IMR-90 (cell line): ENCODE measurements around the gene MLNR. TPM values are rescaled to one million over a fixed set of nuclear protein-coding genes. Genes with fewer than 3 reads are reported as not detected.

Experiments
- ATAC-seq: fragments of 200-7000 bp; cut with Tn5 transposase; 2 replicates; pipeline ENCODE4 v1.9.1; 2020; ENCODE audit warnings: low read depth, mild to moderate bottlenecking, moderate library complexity
- BruUV-seq: library from RNA; stranded (reverse); fragments of 400-500 nt; replicated peaks from 2 replicates; lab custom pipeline; 2021; lab: Mats Ljungman, UMichigan
- CTCF ChIA-PET: fragments of 300-600 bp; formaldehyde crosslinking; extraction: SDS; loops from one replicate; lab custom pipeline; 2021; ENCODE audit warnings: antibody characterized with exemption; lab: Yijun Ruan, JAX
- POLR2A ChIA-PET: fragments of 300-600 bp; sonication (Branson Sonifier 250); formaldehyde crosslinking; loops from one replicate; lab custom pipeline; 2022; ENCODE audit warnings: antibody characterized with exemption; ENCODE audit not compliant: unreplicated experiment; lab: Charles Lee
- DNase-seq: peaks from one replicate; pipeline ENCODE4 v3.0.0; 2013
- H2AFZ ChIP-seq: replicated peaks from 2 replicates; pipeline ENCODE3; 2013; ENCODE audit warnings: low read length, mild to moderate bottlenecking; ENCODE audit not compliant: poor library complexity
- H2AK5ac ChIP-seq: 2 replicates; pipeline ENCODE4 v1.6.1; 2013; ENCODE audit warnings: low read depth, low read length, inconsistent platforms
- H2AK9ac ChIP-seq: replicated peaks from 2 replicates; pipeline ENCODE3; 2013; ENCODE audit warnings: mild to moderate bottlenecking, low read depth, low read length, moderate library complexity; ENCODE audit not compliant: poor library complexity
- H2BK120ac ChIP-seq: 2 replicates; pipeline ENCODE4 v1.6.1; 2013; ENCODE audit warnings: low read depth, low read length, inconsistent platforms
- H2BK15ac ChIP-seq: 3 replicates; pipeline ENCODE4 v1.6.1; 2013; ENCODE audit warnings: low read depth, low read length, inconsistent platforms
- H2BK20ac ChIP-seq: 2 replicates; pipeline ENCODE4 v1.6.1; 2013; ENCODE audit warnings: low read depth, mild to moderate bottlenecking, inconsistent platforms, low read length, moderate library complexity
- H2BK5ac ChIP-seq: 2 replicates; pipeline ENCODE4 v1.6.1; 2013; ENCODE audit warnings: mild to moderate bottlenecking, low read depth, low read length, inconsistent platforms; ENCODE audit not compliant: poor library complexity, severe bottlenecking
- H3K14ac ChIP-seq: replicated peaks from 2 replicates; pipeline ENCODE4 v1.6.1; 2013; ENCODE audit warnings: low read depth, low read length, inconsistent platforms
- H3K18ac ChIP-seq: 2 replicates; pipeline ENCODE4 v1.6.1; 2013; ENCODE audit warnings: low read depth, low read length, control low read depth
- H3K23ac ChIP-seq: 2 replicates; pipeline ENCODE4 v1.6.1; 2013; ENCODE audit warnings: low read depth, low read length, inconsistent platforms
- H3K27ac ChIP-seq: 2 replicates; pipeline ENCODE4 v1.5.1; 2013; ENCODE audit warnings: mild to moderate bottlenecking, control low read depth, low read length; ENCODE audit not compliant: insufficient read depth
- H3K27me3 ChIP-seq: 2 replicates; pipeline ENCODE4 v1.6.1; 2013; ENCODE audit warnings: low read length; ENCODE audit not compliant: control insufficient read depth, insufficient read depth
- H3K36me3 ChIP-seq: 2 replicates; pipeline ENCODE4 v1.6.1; 2013; ENCODE audit warnings: low read length, mixed read lengths; ENCODE audit not compliant: control insufficient read depth, insufficient read depth
- H3K4ac ChIP-seq: 2 replicates; pipeline ENCODE4 v1.6.1; 2013; ENCODE audit warnings: low read depth, low read length, inconsistent platforms
- H3K4me1 ChIP-seq: 2 replicates; pipeline ENCODE4 v1.6.1; 2013; ENCODE audit warnings: low read length, mixed read lengths; ENCODE audit not compliant: control insufficient read depth, insufficient read depth
- H3K4me2 ChIP-seq: 2 replicates; pipeline ENCODE4 v1.6.1; 2013; ENCODE audit warnings: low read depth, mild to moderate bottlenecking, control low read depth, low read length, moderate library complexity
- H3K4me3 ChIP-seq: 2 replicates; pipeline ENCODE4 v1.5.1; 2013; ENCODE audit warnings: low read depth, mild to moderate bottlenecking, control low read depth, low read length, moderate library complexity; ENCODE audit not compliant: insufficient read depth
- H3K56ac ChIP-seq: 2 replicates; pipeline ENCODE4 v1.6.1; 2013; ENCODE audit warnings: low read length, inconsistent platforms; ENCODE audit not compliant: insufficient read depth; ENCODE audit errors: extremely low read depth
- H3K79me1 ChIP-seq, 2 experiments: 2 replicates each; pipeline ENCODE4 v1.6.1; 2013; ENCODE audit warnings: low read length in 2 of 2, inconsistent platforms in 1 of 2, low read depth in 1 of 2
- H3K9ac ChIP-seq: 2 replicates; pipeline ENCODE4 v1.6.1; 2013; ENCODE audit warnings: low read depth, low read length, control low read depth
- H3K9me1 ChIP-seq: 2 replicates; pipeline ENCODE4 v1.6.1; 2013; ENCODE audit warnings: low read length, inconsistent platforms; ENCODE audit not compliant: insufficient read depth
- H3K9me3 ChIP-seq: 2 replicates; pipeline ENCODE4 v1.6.1; 2013; ENCODE audit warnings: low read length; ENCODE audit not compliant: control insufficient read depth, insufficient read depth
- H4K20me1 ChIP-seq: 2 replicates; pipeline ENCODE4 v1.6.1; 2013; ENCODE audit warnings: low read length, inconsistent platforms; ENCODE audit not compliant: insufficient read depth
- H4K5ac ChIP-seq: 2 replicates; pipeline ENCODE4 v1.6.1; 2013; ENCODE audit warnings: mild to moderate bottlenecking, low read depth, low read length, control low read depth
- H4K8ac ChIP-seq, 2 experiments: 2 replicates each; pipeline ENCODE4 v1.6.1; 2013; ENCODE audit warnings: low read depth in 2 of 2, low read length in 2 of 2, control low read depth in 1 of 2, inconsistent platforms in 1 of 2
- H4K91ac ChIP-seq: 2 replicates; pipeline ENCODE4 v1.6.1; 2013; ENCODE audit warnings: low read depth, low read length, inconsistent platforms; ENCODE audit not compliant: insufficient read depth
- MAFK ChIP-seq: IDR thresholded peaks from 2 replicates; pipeline ENCODE4 v1.6.1; 2012; ENCODE audit warnings: low read depth, low read length, improper control_type of control experiment
- RCOR1 ChIP-seq: IDR thresholded peaks from 2 replicates; pipeline ENCODE4 v1.6.1; 2012; ENCODE audit warnings: mild to moderate bottlenecking, low read length, improper control_type of control experiment; ENCODE audit not compliant: insufficient replicate concordance
- dilution Hi-C: fragments of 300-500 bp; cut with HindIII; formaldehyde crosslinking; loops from one replicate; pipeline ENCODE4 v1.14.3; 2018; ENCODE audit warnings: low sequenced_read_pairs; ENCODE audit not compliant: unreplicated experiment
- in situ Hi-C: fragments of 300-500 bp; cut with MboI; formaldehyde crosslinking; loops from 3 replicates; pipeline ENCODE4 v1.14.3; 2019; ENCODE audit warnings: low sequenced_read_pairs, inconsistent platforms, mixed read lengths
- intact Hi-C: fragments of 100-400 bp; cut with micrococcal nuclease; formaldehyde crosslinking; loops from 2 replicates; pipeline ENCODE4 v1.10.0; 2022
- polyA plus RNA-seq, 3 experiments: library from polyadenylated mRNA; depleted of rRNA; stranded (reverse); fragments of >200 nt; gene quantifications; 2 replicates each; pipeline ENCODE4 v1.2.3, GENCODE V29; 2012; ENCODE audit warnings: low replicate concordance in 1 of 3
- total RNA-seq: library from RNA; depleted of rRNA; stranded (reverse); fragments of >200 nt; gene quantifications from 2 replicates; pipeline ENCODE4 v1.2.3, GENCODE V29; 2012

Gene MLNR
- total and polyA plus RNA-seq, 2 of the 4 experiments (the other 2 are of a cell fraction) = not detected

GRCh38 chr13:49171359-49171758, 48.8 kb upstream of the MLNR start:
- H3K18ac ChIP-seq = no peak overlapping the region
- H3K14ac ChIP-seq = no peak overlapping the region
- H3K4me3 ChIP-seq = no peak overlapping the region
- H3K27ac ChIP-seq = no peak overlapping the region
- H2AFZ ChIP-seq = no peak overlapping the region
- ATAC-seq = no peak
- no peak overlapping the region for H2BK120ac ChIP-seq
- CTCF ChIA-PET = no interaction called here
- no peak overlapping the region for H2AK5ac ChIP-seq
- H3K27me3 ChIP-seq = no peaks in the 10 kb centered on the region
- H2BK5ac ChIP-seq = no peak overlapping the region
- TF ChIP-seq MAFK = peak; percentile 100
- no peak for TF ChIP-seq RCOR1
- no peak overlapping the region for H4K91ac ChIP-seq
- peaks cover 11% of the 10 kb centered on the region for H3K36me3 ChIP-seq
- no peak overlapping the region for H4K8ac ChIP-seq
- no peaks in the 10 kb centered on the region for H3K9me3 ChIP-seq
- in situ Hi-C loops (no loop called here), intact Hi-C loops (no loop called here), dilution Hi-C loops (no loop called here)
- H3K9ac ChIP-seq = no peak overlapping the region
- H4K5ac ChIP-seq = no peak overlapping the region
- H3K79me1 ChIP-seq = peaks cover 16 to 17% of the 10 kb centered on the region in 2 experiments
- no peak for DNase-seq
- no peak overlapping the region for H2AK9ac ChIP-seq
- H4K20me1 ChIP-seq = peaks cover 2% of the 10 kb centered on the region; the same call in 1 of the 2 replicates
- H3K56ac ChIP-seq = no peak overlapping the region
- no peak overlapping the region for H3K4me2 ChIP-seq
- no peak overlapping the region for H3K4ac ChIP-seq
- no peak overlapping the region for H3K23ac ChIP-seq
- H3K4me1 ChIP-seq = no peaks in the 10 kb centered on the region
- no TSS peak for BruUV-seq
- H2BK20ac ChIP-seq = no peak overlapping the region
- POLR2A ChIA-PET = no interaction called here
- no peak overlapping the region for H2BK15ac ChIP-seq
- H3K9me1 ChIP-seq = peaks cover 2% of the 10 kb centered on the region; the same call in 1 of the 2 replicates
